NCI-H2171 (cell line): ENCODE data around the gene GEMIN4.
"Not testable (repeated sequence)": the region's sequence is repeated elsewhere in the genome, so short reads cannot be mapped to it uniquely, and the experiment has no call there.

Experiments
- DNase-seq: peaks from one replicate; lab custom pipeline; 2025; lab: John Stamatoyannopoulos, UW

GEMIN4 gene

DNA sequence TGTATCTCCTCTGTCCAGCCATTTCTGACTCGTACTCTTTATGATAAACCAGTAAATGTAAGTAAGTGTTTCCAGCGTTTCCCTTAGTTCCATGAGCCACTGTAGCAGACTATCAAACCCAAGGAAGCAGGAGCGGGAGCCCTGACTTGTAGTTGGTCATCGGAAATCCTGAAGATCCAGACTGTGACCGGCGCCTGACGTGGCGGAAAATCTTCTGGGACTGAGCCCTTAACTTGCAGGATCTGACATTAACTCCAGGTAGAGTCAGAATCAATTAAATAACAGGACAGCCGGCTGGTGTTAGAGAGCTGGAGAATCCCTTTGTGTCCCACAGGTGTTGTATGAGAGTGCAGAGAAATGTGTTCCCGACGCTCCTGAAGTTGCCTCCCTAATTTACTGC is 26.0 kb upstream of the GEMIN4 start:
- no peak for DNase-seq

DNA sequence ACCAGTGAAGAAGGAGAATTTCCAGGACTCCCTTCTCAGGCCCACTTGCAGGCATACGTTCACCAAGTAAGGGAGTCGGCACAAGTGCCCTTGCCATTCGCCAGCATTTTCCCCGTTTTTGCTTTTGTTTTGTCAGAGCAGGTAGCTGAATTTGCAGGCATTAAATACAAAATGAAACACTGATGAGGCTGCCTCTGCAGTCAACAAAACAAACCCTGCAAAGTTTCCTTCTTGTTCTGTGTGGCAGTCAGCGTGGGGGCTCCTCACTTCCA is 22.2 kb upstream of the GEMIN4 start:
- DNase-seq: no peak

DNA sequence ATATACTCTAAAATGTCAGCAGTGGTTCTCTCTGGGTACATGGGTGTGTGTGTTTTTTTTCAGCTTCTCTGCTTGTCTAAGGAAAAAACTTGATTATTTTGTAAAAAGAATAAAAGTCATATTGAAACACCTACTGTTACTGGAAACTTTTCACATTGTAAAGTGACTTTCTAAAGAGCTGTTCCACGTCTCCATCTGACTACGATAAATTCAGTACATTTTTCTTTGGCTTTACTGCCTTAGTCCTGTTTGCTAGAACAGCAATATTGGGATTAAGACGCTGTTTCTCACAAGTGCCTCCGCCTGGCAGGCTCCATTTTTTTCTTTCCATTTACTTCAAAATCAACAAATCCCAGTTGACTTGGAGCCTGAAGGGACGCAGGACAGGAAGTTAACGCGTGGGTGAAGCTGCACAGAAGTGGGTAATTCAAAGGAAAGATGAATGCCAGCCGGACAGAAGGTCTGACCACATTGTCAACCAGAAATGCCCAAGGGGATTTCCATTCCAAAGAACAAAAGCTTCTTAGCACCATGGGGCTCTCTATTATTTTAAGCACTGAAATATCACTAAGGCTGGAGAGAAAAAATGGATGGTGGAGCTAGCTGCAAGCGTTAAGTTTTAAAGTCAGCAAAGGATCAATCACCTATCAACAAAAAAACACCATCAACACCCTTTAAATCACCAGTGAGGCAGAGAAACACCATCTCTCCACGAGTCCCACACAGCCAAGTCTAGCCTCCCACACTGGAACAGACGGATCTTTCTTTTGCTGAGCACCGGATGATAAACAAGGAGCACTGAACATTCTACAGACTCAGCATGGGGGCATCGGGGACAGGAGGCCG is 21.6 kb upstream of the GEMIN4 start:
- DNase-seq: no peak

DNA sequence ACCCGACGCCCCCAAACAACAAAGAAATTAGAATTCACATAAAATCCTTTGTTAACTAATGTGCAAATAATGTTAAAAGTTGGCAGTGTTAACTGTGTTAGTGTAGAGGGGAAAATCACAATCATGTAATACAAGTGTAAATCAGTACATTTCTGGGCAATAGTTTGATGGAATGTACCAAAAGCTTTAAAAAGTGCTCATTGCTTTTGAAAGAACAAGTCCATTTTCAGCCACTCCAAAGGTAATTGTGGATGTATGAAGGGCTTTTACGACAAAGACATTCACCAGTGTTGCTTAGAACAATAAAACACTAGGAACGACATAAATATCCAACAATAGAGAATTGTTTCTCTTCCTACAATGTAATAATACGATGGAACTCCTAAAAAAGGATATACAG is 21.0 kb upstream of the GEMIN4 start:
- no peak for DNase-seq

GRCh38 chr17:767076-767475 is 15.0 kb upstream of the GEMIN4 start:
- DNase-seq: no peak

- no peak for DNase-seq
These were observed 8.3 kb upstream of the GEMIN4 start for GRCh38 chr17:760371-760770.

DNA sequence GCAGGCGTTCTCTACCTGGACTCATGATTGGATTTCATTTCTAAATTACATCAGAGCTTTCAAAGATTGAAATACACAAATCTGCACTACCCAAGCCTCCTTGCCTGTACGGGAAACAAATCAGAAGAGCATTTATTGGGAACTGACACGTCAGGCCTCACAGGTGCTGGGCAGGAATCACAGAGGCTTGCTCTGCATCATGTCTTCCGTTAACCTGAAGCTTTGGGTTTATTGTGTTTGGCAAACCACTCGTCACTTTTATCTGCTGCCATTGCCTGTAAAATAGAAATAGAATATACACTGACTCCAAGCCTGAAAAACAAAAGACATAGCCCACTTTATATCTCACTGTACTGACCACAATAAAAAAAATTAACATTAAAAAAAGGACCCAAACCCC is 7.9 kb upstream of the GEMIN4 start:
- no peak for DNase-seq

GRCh38 chr17:756010-756567 is 4.0 kb upstream of the GEMIN4 start:
- DNase-seq: not testable (repeated sequence)

DNA sequence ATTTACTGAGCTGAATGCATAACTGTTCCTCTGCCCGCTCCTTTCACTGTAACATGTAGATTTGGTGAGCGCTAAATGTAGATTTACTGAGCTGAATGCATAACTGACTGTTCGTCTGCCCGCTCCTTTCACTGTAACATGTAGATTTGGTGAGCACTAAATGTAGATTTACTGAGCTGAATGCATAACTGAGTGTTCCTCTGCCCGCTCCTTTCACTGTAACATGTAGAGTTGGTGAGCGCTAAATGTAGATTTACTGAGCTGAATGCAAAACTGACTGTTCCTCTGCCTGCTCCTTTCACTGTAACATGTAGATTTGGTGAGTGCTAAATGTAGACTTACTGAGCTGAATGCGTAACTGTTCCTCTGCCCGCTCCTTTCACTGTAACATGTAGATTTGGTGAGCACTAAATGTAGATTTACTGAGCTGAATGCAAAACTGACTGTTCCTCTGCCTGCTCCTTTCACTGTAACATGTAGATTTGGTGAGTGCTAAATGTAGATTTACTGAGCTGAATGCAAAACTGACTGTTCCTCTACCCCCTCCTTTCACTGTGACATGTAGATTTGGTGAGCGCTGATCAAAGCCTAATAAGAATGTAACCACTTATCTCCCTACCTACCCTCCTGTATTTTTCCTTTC is 3.4 kb upstream of the GEMIN4 start:
- not testable (repeated sequence) for DNase-seq

- DNase-seq: no peak
These were observed 1.4 kb upstream of the GEMIN4 start for GRCh38 chr17:753418-753817.

GRCh38 chr17:752620-753219 is 656 bp upstream of the GEMIN4 start:
- DNase-seq: peak; percentile 42

DNA sequence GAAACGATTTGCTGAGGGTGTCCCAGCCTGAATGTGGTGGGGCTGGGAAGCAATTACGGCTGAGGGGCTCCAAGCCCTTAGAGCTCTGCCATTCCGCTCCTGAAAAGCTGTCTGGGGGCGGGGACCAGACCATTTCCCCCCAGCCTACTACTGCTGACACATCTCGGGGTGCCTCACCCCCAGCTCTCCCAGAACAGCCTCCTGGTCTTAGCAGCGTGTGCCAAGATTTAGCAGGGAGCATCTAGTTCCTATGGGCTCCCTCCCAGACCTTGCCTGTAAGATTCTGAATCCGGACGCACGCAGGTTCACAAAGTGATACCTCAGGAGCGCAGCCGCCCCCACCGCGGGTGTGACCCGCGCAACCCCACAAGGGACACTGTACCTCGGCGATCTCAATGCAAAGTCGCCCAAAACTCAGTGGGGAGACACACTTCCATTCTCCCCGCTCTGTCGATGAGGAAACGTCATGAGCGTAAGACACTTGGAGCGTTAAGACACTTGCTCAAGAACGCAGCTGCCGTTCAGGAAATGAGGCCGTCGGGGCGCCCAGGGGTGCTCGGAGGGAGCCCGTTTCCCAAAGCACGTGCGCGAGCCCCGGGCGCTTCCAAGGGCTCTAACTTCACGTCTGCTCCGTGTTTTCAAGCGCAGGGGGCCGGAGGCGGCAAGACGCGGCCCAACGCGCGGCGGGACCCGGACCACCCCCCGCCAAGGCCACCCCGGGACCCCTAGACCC is 629 bp downstream of the GEMIN4 start:
- peak; percentile 11 for DNase-seq

DNA sequence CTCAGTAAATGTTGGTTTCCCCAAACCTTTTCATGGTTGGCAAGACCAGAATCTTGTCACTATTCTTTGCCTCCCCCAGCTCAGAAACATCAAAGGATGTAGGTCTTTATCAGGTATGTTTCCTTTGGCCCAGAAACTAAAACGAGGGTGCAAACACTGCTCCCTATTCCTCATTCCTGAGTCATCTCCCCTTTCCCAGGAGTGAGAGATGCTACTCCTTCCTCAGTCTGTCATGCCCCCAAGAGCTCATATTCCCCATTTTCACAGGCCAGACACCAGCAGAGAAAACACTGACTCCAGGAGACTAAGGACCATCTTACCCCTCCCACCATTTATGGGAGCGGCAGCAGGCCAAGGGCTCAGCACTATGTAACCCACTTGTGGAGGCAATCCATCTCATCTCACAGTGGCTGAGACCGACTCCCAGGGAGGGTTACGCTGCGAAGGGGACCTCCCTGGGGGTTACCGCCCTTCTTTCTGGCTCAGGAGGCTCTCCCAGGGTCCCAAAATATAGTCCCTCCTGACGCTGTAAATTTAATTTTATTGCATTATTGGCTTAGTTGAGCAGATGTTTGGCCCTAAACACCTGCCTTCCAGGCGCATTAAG is 1.5 kb downstream of the GEMIN4 start:
- DNase-seq: no peak

GRCh38 chr17:749359-749758 is 2.7 kb downstream of the GEMIN4 start:
- not testable (repeated sequence) for DNase-seq

GRCh38 chr17:748604-749003 is 3.5 kb downstream of the GEMIN4 start:
- DNase-seq: not testable (repeated sequence)

- DNase-seq: no peak
These were observed 5.1 kb downstream of the GEMIN4 start for GRCh38 chr17:746783-747629.

DNA sequence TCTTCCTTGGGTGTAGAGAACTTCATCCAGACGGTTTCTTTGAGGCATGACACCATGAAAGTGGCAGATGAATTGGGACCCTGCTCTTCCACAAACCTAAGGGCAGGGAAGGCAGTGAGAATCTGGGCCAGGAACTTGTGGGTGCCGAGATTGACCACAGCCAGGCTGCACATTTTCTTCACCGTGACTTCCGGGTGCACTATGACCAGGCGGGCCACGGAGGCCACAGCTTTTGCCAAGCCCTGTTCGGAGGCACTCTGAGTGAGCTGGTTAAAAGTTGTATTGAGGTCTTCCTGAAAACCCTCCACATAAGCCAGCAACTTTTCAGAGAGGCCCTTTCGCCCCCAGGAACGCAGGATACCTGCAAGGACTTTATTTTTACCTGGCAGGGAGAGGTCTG is 5.9 kb downstream of the GEMIN4 start:
- DNase-seq: no peak

DNA sequence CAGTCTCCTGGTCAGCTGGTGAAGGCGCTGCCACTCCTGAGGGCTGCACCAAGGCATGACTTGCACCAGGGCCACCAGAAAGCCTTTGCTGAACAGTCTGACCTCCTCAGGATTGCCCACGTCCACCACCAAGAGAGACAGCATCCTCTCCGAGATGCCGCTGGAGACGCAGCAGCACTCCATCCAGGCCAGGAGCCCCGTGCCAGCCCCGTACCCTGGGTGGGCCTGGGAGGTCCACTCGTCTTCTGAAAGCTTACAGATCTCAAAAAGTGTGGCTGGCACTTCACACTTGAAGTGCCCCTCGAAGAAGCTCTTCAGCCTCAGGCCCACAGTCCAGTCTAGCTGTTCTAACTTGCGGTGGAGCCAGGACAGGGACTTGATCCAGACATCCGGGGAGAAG is 6.7 kb downstream of the GEMIN4 start:
- no peak for DNase-seq

GRCh38 chr17:744937-745336 is 7.1 kb downstream of the GEMIN4 start:
- DNase-seq: no peak

DNA sequence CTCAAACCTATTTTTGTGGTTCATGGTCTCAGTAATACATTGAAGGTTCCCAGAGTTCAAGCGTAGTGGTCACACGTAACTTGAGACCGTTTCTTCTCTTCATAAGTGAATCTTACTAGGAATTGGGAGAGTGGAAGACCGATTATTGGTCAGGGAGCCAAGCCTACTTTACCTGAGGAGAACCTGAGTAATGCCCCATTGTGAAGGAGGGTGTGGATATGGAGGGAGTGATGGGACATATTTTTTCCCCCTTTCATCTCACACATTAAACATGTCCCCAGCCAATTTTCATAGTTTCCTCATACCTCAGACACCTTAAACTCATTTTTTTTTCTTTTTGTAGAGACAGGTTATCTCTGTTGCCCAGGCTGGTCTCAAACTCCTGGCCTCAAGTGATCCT is 8.9 kb downstream of the GEMIN4 start:
- DNase-seq: no peak

GRCh38 chr17:742147-742793 is 9.8 kb downstream of the GEMIN4 start:
- no peak for DNase-seq
